COLO829 (cell line): ENCODE results near the gene CFAP97D2.
"Not testable (repeated sequence)": the region's sequence is repeated elsewhere in the genome, so short reads cannot be mapped to it uniquely, and the experiment has no call there.

Experiments
- DNase-seq: peaks from one replicate; pipeline ENCODE4 v3.0.0; 2012; ENCODE audit warnings: low spot score

The CFAP97D2 gene

GRCh38 chr13:114179087-114179658 is at the start of gene CFAP97D2:
CFAP97D2 (plus strand) TSS chr13:114179257; CDS start chr13:114179331, 74 bp downstream.
- DNase-seq = no peak

GRCh38 chr13:114129649-114130062 is 49.4 kb upstream of the CFAP97D2 start:
- no peak for DNase-seq

DNA sequence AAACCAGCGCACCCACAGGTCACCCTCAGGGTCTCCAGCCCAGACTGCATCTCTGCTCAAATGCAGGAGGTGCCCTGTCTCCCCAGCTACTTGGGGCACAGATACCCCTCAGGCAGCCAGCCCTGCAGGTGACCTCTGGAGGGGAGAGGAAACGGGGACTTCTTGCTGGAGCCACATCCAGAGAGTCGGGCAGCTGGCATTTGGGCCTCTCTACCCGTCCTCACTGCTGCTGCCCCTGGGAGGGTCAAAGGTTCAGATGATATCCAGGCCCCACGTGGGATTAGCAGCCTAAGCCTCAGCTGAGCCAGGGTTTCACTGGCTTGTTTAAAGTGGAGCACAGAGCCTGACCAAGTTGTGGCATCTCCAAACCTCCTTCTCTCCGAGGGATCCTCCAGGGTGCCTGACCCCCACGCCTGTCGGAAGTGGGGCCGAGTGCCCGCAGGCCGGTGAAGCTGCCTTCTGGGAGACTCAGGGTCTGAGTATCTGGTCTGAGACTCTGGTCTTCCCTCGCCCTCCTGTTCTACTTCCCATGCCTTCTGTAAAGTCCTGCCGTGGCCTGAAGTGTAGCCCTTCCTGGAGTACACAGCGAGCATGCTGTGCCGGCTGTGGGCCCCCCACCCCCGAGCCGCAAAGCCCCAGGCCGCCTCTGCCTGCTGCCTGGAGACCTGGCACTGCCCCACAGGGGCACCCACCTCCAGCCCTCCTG is 48.8 kb upstream of the CFAP97D2 start:
- DNase-seq = no peak

- DNase-seq = peak; percentile 77
Observed at GRCh38 chr13:114130837-114131582, 48.0 kb upstream of the CFAP97D2 start.

GRCh38 chr13:114131583-114132418 is 47.3 kb upstream of the CFAP97D2 start:
- no peak for DNase-seq

GRCh38 chr13:114132419-114133121 is 46.5 kb upstream of the CFAP97D2 start, which contains the start of gene RASA3:
RASA3 (minus strand) TSS chr13:114132623; CDS start chr13:114132489, 134 bp downstream.
- peak; percentile 68 for DNase-seq

DNA sequence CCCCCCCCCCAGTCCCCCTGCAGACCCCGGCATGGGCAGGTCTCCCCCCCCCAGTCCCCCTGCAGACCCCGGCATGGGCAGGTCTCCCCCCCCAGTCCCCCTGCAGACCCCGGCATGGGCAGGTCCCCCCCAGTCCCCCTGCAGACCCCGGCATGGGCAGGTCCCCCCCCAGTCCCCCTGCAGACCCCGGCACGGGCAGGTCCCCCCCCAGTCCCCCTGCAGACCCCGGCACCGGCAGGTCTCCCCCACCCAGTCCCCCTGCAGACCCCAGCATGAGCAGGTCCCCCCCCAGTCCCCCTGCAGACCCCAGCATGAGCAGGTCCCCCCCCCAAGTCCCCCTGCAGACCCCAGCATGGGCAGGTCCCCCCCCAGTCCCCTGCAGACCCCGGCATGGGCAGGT is 45.9 kb upstream of the CFAP97D2 start:
- not testable (repeated sequence) for DNase-seq

GRCh38 chr13:114133552-114133951 is 45.5 kb upstream of the CFAP97D2 start:
- DNase-seq = not testable (repeated sequence)

DNA sequence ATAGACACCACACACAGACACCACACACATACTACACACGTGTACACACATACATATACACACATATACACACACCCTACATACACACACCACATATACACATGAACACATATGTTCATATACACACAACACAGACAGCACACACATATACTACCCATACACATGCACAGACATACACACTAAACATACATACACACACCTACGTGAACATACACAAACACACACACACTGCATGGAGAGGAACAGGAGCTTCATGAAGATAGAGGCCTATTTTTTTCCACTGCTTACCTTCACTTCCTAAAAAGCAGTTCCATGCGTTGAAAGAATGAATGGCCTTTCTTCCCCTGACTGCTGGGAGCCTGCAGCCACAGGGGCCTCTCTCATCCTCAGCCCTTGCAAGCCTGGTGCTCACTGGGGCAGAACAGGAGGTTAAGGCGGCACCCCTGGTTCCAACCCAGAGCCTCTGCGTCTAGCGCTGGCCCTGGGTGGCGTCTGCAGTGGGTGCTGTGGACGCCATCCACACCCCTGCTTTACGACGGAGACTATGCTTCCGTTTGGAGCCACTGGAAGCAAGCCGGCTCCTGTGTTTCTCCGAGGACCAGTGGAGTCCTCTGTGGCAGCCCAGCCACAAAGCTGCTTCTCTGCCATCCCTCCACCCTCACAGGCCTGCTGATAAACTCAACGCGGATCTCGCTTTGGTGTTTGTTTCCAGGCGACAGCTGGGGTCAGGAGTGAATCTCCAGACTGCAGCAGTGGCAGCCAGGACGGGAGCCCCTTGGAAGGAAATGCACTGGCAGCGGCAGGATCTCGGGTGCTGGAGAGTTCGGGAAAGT is 44.7 kb upstream of the CFAP97D2 start:
- no peak for DNase-seq

GRCh38 chr13:114134944-114135610 is 44.0 kb upstream of the CFAP97D2 start:
- DNase-seq = no peak

GRCh38 chr13:114135731-114136171 is 43.3 kb upstream of the CFAP97D2 start:
- DNase-seq = no peak

DNA sequence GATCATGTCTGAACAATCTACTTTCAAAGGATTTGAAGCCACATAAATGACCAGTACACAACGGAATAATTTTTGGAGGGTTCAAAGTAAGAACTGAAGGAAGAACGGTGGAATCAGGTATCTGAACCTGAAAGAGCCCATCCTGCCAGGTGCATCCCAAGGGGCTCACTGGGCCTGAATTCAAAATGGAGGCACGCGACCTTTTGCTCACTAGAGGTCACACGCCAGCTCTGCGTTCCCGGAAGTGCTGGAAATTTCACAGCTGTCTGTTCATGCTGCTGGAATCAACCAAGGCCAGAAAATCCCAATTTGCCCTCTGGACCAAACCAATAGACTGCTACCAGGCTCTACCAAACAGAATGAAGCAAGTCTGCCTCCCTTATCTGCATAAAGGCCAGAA is 42.5 kb upstream of the CFAP97D2 start:
- no peak for DNase-seq

GRCh38 chr13:114140131-114140905 is 38.7 kb upstream of the CFAP97D2 start:
- no peak for DNase-seq

GRCh38 chr13:114140906-114141250 is 38.2 kb upstream of the CFAP97D2 start:
- DNase-seq = no peak

- no peak for DNase-seq
Observed at GRCh38 chr13:114141261-114141996, 37.6 kb upstream of the CFAP97D2 start.

GRCh38 chr13:114142137-114142550 is 36.9 kb upstream of the CFAP97D2 start:
- DNase-seq = no peak

DNA sequence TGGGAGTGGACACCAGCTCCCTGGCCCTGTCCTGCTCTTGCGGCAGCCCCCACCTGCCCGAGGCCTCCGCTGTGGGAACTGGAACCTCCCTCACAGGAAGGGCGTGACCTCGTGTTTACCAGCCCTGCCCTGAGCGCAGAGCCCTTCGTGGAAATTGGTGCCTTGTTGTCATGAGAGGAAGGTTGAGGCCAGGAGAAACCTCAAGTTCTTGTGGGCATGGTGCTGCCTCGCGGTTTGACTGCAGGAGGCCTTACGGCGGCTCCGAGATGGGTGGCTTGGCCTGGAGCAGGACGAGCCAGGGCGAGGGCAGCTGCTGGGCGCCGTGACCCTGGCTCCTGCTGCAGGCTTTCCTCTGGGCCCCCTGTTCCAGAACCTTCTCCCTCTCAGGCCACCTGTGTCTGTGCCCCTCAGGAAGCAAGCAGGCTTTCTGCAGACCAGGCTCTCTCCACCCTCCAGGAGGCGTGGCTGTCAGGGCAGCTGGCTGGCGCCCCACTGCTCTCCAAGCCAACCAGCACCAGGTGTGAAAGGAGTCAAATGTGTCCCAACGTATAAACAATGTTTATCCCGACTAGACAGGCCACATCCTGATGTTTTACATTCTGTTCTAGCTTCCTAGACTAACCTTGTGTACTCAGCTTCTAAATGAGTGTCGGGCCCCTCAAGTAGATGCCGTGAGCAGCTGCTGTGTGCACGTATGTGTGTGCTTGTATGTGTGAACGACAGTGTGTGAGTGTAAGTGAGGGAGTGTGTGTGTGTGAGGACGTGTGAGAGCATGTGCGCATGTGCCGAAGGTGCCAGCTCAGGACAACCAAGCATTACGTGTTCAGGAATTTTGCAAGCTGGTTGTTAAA is 36.2 kb upstream of the CFAP97D2 start:
- no peak for DNase-seq
